Lower leg skin (tissue), 3 donors: ENCODE measurements around the gene PTGES.

ENCODE experiments used
- CTCF ChIP-seq, 3 donors: fragments of 450-650 bp; IDR thresholded peaks; one replicate each; pipeline ENCODE4 v1.5.1; 2016; ENCODE audit warnings: antibody characterized with exemption in 3 of 3, mild to moderate bottlenecking in 3 of 3, moderate library complexity in 2 of 3
- POLR2A ChIP-seq, 2 donors: fragments of 450-650 bp; IDR thresholded peaks; one replicate each; pipeline ENCODE4 v1.6.1; 2016 to 2017; ENCODE audit warnings: antibody characterized with exemption in 2 of 2, mild to moderate bottlenecking in 1 of 2, moderate library complexity in 1 of 2

DNA sequence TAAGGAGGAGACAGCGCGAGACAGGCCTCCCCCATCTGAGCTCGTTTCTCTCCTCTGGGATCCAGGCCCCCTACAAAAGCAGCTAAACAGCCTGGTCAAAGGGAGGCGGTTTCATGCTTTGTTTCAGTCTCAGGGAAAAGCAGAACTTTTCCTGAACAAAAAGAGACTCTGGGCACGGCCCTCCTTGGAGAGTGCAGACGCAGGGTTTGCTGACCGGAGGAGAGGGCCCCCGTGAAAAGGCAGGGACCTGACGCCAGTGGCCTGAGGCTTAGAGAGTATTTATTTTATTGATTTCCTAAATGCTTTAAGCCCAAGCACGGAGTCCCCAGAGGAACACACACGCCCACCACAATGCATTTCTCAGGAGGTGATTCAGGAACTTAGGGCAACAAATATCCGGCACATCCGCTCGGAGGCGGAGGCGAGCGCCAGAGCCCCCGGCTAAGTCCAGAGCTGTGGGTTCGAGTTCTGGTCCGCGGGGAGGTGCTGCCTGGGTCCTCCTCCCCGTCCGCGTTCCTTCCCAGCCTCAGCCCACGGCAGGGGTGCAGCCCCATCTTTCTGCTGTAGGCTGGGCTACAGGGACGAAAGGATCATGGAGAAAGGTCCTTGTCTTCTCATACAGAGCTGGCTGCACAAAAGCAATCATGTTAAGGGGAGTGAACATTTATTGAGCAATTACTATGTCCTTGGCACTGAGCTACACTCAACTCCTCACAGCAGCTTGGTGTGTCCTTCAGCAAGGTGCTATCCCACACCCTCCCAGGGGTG is 40.0 kb downstream of the PTGES start:
- no peak for TF ChIP-seq CTCF (IDR thresholded peaks at IDR 0.05)
- TF ChIP-seq POLR2A (IDR thresholded peaks at IDR 0.05), result no peak
